OCI-LY7 (cell line): ENCODE data around the gene ROBO1. TPM values are rescaled to one million over a fixed set of nuclear protein-coding genes. Genes with fewer than 3 reads are reported as not detected.

Experiments
- BruUV-seq: library from RNA; stranded (reverse); fragments of 400-500 nt; replicated peaks from 2 replicates; lab custom pipeline; 2021; lab: Mats Ljungman, UMichigan
- CTCF ChIA-PET: fragments of 300-600 bp; sonication (Branson Sonifier 250); formaldehyde crosslinking; loops from one replicate; lab custom pipeline; 2022; ENCODE audit warnings: antibody characterized with exemption; ENCODE audit not compliant: unreplicated experiment; lab: Charles Lee
- POLR2A ChIA-PET: fragments of 300-600 bp; sonication (Branson Sonifier 250); formaldehyde crosslinking; loops from one replicate; lab custom pipeline; 2022; ENCODE audit warnings: antibody characterized with exemption; lab: Charles Lee
- DNase-seq: peaks from one replicate; pipeline ENCODE4 v3.0.0-alpha.2; 2015; ENCODE audit warnings: low spot score
- H2AFZ ChIP-seq: fragments of 200-600 bp; sonication (generic), shearing (Covaris generic); 2 replicates; pipeline ENCODE4 v1.6.1; 2014; ENCODE audit warnings: mild to moderate bottlenecking, antibody characterized with exemption, low read length, moderate library complexity
- H3K27ac ChIP-seq: fragments of 200-600 bp; sonication (generic); 2 replicates; pipeline ENCODE4 v1.5.1; 2014; ENCODE audit warnings: mixed run types, low read depth, mild to moderate bottlenecking, moderate library complexity, low read length, inconsistent platforms; ENCODE audit not compliant: poor library complexity, severe bottlenecking
- H3K36me3 ChIP-seq: fragments of 200-600 bp; sonication (generic); 2 replicates; pipeline ENCODE4 v1.6.1; 2014; ENCODE audit warnings: mild to moderate bottlenecking, antibody characterized with exemption, low read length, moderate library complexity, mixed read lengths; ENCODE audit not compliant: insufficient read depth
- H3K4me1 ChIP-seq: fragments of 200-600 bp; sonication (generic); 2 replicates; pipeline ENCODE4 v1.5.1; 2014; ENCODE audit warnings: mild to moderate bottlenecking, low read length; ENCODE audit not compliant: insufficient read depth, poor library complexity, severe bottlenecking
- H3K4me2 ChIP-seq: fragments of 200-600 bp; sonication (generic); 2 replicates; pipeline ENCODE4 v1.6.1; 2014; ENCODE audit warnings: mild to moderate bottlenecking, low read length
- H3K4me3 ChIP-seq: fragments of 200-600 bp; sonication (generic); 2 replicates; pipeline ENCODE4 v1.5.1; 2014; ENCODE audit warnings: mild to moderate bottlenecking, low read depth, low read length; ENCODE audit not compliant: poor library complexity, severe bottlenecking
- H3K79me2 ChIP-seq: fragments of 200-600 bp; sonication (generic); 2 replicates; pipeline ENCODE4 v1.6.1; 2016; ENCODE audit warnings: low read depth, mild to moderate bottlenecking, low read length, moderate library complexity, mixed read lengths; ENCODE audit not compliant: insufficient read depth
- H3K9me2 ChIP-seq: fragments of 200-600 bp; sonication (generic); 2 replicates; pipeline ENCODE4 v1.6.1; 2016; ENCODE audit warnings: mild to moderate bottlenecking, low read length, mixed read lengths; ENCODE audit not compliant: insufficient read depth
- H3K9me3 ChIP-seq: fragments of 200-600 bp; sonication (generic); 2 replicates; pipeline ENCODE4 v1.6.1; 2014; ENCODE audit warnings: mild to moderate bottlenecking, mixed run types, low read length, mixed read lengths
- H4K20me1 ChIP-seq: fragments of 200-600 bp; sonication (generic); 2 replicates; pipeline ENCODE4 v1.6.1; 2014; ENCODE audit warnings: mild to moderate bottlenecking, antibody characterized with exemption, low read length, moderate library complexity, mixed read lengths; ENCODE audit not compliant: insufficient read depth
- EZH2phosphoT487 ChIP-seq: fragments of 200-600 bp; sonication (generic); IDR thresholded peaks from 2 replicates; pipeline ENCODE4 v1.6.1; 2018; ENCODE audit warnings: low read depth, borderline replicate concordance, mild to moderate bottlenecking, mixed run types, antibody characterized with exemption, low read length, moderate library complexity, mixed read lengths
- intact Hi-C: fragments of 100-400 bp; cut with micrococcal nuclease; formaldehyde crosslinking; loops from one replicate; pipeline ENCODE4 v1.10.0; 2022; ENCODE audit not compliant: unreplicated experiment
- total RNA-seq, 2 experiments: library from RNA; depleted of rRNA in 1 of 2; stranded (reverse); fragments of >200 nt in 1 of 2; shearing (Covaris generic) in 1 of 2; gene quantifications; 2 replicates each; pipeline ENCODE4 v1.2.3, GENCODE V29; 2014 to 2022
- TF ChIP-seq, protein P1 (sequence below): fragments of 200-600 bp; sonication (generic); conservative IDR thresholded peaks from 2 replicates; pipeline ENCODE4 v1.5.1; 2014; ENCODE audit warnings: mild to moderate bottlenecking, antibody characterized with exemption, low read length, moderate library complexity, mixed read lengths

The ROBO1 gene
- total RNA-seq, 2 experiments from 2014 or later = not detected

- ChIA-PET CTCF (no interaction called here), POLR2A (no interaction called here)
- intact Hi-C loops = no loop called here
These were observed 131.4 kb downstream of the ROBO1 start for GRCh38 chr3:79636372-79636771.

GRCh38 chr3:79632842-79633241 is 135.0 kb downstream of the ROBO1 start:
- Histone ChIP-seq H2AFZ (no peak overlapping the region), H3K36me3 (no peaks in the 10 kb centered on the region), H4K20me1 (no peaks in the 10 kb centered on the region), H3K4me1 (no peaks in the 10 kb centered on the region), H3K9me3 (peaks cover 9% of the 10 kb centered on the region; the same call in 1 of the 2 replicates), H3K4me3 (no peak overlapping the region), H3K79me2 (no peaks in the 10 kb centered on the region), H3K27ac (no peak overlapping the region), H3K9me2 (no peaks in the 10 kb centered on the region), H3K4me2 (no peak overlapping the region)
- POLR2A ChIA-PET = interaction anchor here (0.7 kb wide), 1 partner anchor 57 kb away, joined by 3 read pairs; no protein-coding TSS in a partner anchor
- no peak for TF ChIP-seq EZH2phosphoT487
- TF ChIP-seq, protein P1, sequence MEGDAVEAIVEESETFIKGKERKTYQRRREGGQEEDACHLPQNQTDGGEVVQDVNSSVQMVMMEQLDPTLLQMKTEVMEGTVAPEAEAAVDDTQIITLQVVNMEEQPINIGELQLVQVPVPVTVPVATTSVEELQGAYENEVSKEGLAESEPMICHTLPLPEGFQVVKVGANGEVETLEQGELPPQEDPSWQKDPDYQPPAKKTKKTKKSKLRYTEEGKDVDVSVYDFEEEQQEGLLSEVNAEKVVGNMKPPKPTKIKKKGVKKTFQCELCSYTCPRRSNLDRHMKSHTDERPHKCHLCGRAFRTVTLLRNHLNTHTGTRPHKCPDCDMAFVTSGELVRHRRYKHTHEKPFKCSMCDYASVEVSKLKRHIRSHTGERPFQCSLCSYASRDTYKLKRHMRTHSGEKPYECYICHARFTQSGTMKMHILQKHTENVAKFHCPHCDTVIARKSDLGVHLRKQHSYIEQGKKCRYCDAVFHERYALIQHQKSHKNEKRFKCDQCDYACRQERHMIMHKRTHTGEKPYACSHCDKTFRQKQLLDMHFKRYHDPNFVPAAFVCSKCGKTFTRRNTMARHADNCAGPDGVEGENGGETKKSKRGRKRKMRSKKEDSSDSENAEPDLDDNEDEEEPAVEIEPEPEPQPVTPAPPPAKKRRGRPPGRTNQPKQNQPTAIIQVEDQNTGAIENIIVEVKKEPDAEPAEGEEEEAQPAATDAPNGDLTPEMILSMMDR = no peak
- DNase-seq = no peak
- intact Hi-C loops = no loop called here
- BruUV-seq = no TSS peak
- CTCF ChIA-PET = no interaction called here

More at GRCh38 chr3:79636372-79636771, 131.4 kb downstream of the ROBO1 start:
- H3K4me2 ChIP-seq = no peak overlapping the region
- H3K4me3 ChIP-seq = no peak overlapping the region
- H3K27ac ChIP-seq = no peak overlapping the region
- TF ChIP-seq, protein P1 = no peak
- TF ChIP-seq EZH2phosphoT487 = no peak
- H3K4me1 ChIP-seq = no peaks in the 10 kb centered on the region
- no peak for DNase-seq
- no peaks in the 10 kb centered on the region for H3K9me2 ChIP-seq
- no peaks in the 10 kb centered on the region for H3K79me2 ChIP-seq
- no TSS peak for BruUV-seq
- no peaks in the 10 kb centered on the region for H4K20me1 ChIP-seq
- peaks cover 9% of the 10 kb centered on the region; the same call in 1 of the 2 replicates for H3K9me3 ChIP-seq
- H2AFZ ChIP-seq = no peak overlapping the region
- H3K36me3 ChIP-seq = no peaks in the 10 kb centered on the region

- Histone ChIP-seq H3K4me2 (no peak overlapping the region), H3K36me3 (no peaks in the 10 kb centered on the region), H3K27ac (no peak overlapping the region), H3K4me3 (no peak overlapping the region), H4K20me1 (no peaks in the 10 kb centered on the region), H3K9me3 (no peaks in the 10 kb centered on the region; the same call in 1 of the 2 replicates), H3K9me2 (no peaks in the 10 kb centered on the region), H2AFZ (no peak overlapping the region), H3K79me2 (no peaks in the 10 kb centered on the region), H3K4me1 (no peaks in the 10 kb centered on the region)
- intact Hi-C loops = no loop called here
- TF ChIP-seq EZH2phosphoT487 = no peak
- TF ChIP-seq, protein P1 = no peak
- CTCF ChIA-PET = no interaction called here
- POLR2A ChIA-PET = no interaction called here
- DNase-seq = no peak
- no TSS peak for BruUV-seq
These were observed 148.9 kb downstream of the ROBO1 start for GRCh38 chr3:79618883-79619282.
